COLO668 (cell line): ENCODE results near the gene ZNF593.

Source experiments
- DNase-seq: peaks from one replicate; lab custom pipeline; 2025; ENCODE audit not compliant: unreplicated experiment; lab: John Stamatoyannopoulos, UW

Gene ZNF593

DNA sequence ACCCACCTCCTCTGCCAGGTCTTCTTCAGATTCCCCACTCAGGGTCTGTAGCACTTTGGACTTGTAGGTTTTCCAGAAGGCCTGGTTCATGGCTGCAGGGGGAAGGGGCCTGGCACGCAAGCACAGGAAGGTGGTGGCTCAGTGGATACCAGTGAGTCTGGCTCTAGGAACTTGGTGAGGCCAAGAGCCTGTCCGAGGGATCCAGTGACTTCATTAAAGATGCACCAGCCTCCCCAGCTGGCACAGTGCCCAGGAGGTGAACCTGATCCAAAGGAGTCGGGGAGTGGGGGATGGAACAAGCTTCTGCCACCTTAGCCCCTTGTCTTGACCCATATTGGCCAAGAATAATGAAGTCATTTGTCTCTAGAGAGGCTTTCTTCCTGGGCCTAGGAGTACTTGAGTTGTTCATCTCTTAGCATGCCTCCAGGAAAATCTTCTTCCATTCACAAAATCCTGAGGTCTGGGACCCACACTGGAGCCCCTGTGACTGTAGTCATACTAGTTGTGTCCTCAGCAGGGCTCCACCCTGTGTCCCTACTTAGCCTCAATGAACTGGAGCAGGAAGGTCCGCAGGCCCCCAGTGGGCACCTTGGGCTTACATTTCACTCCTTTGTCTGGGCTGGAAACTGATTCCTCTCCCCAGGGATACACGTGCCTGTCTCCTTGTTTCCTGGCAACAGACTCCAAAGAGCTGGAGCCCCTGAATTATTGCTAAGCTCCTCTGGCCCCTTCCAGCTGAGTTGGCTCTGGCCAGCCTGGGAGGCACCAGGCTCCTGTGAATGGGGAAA is 1.1 kb upstream of the ZNF593 start, which contains the start of gene C1orf232:
Gene C1orf232, minus strand, starts transcription at position 554 of the 788 bp plus-strand sequence. Its CDS starts 464 bp downstream, at position 90.
- peak; percentile 72 for DNase-seq

DNA sequence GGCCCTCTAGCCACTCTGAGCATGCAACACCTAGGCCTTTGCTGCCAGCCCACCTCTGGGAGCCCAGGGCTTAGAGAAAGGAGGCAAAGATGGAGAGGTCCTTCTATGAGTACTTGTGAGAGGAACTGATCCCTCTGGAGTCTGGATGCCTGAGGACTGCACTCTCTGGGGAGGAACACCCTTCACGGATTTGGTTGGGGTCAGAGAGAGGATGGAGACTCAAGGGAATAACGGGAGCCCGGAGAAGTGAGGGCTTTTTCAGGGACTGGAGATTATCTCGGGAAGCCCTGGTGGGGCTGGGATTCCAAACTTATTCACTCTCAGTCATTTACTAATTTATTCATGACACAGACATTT is 532 bp upstream of the ZNF593 start:
- no peak for DNase-seq

DNA sequence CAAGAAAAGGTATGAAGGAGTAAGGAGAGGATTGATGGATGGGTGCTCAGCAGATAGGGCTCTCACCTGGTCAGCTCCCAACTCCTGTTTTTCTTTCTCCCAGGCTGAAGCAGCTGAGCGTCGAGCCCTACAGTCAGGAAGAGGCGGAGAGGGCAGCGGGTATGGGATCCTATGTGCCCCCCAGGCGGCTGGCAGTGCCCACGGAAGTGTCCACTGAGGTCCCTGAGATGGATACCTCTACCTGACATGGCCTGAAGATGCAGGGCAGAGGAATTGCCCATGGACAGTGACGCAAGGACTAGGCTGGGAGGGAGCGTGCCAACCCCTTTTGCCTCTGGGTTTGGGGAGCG is 739 bp downstream of the ZNF593 start:
- DNase-seq, result no peak

DNA sequence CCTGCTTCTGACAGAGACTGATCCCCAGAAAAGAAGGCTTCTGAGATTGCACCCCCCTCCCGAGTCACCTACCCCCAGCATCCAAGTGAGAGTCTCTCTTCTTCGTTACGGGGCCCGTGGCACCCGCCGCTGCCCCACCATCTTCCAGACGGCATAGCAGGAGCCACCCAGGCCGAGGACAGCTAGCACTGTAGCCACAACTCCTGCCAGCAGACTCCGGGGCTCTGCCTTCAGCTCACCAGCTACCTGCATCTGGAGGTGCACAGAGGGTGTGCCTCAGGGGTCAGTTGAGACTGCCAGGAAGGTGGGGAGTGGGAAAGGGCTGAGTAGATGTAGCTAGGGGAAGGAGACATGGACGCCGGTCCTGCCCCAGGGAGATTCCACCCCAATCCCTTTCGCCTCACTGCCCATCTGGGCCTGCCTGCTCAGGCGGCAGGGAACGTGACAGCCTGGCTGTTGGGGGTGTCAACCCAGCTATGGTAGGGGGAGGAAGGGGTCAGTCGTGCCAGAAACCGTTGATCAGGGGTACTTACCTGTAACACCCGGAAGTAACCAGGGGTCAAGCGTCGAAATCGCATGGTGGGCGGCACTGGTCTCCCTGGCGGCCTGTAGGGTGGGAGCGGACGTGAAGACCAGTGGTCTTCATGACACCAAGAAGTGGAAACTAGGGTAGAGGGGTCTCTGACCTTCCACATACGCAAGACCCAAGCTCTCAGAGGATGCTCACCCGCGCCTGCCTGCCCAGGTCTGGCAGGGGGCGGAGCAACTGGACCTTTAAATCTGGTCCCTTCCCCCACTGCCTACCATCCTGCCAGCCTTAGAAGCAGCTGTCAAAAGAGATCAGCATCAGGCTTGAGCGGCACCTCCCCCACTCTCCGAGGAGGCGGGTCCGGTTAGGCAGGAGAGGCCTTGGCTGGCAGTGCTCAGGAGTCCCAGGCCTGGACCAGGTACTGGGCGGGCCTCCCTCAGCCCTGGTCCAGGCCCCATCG is 1.7 kb downstream of the ZNF593 start, which contains the start of gene ZNF593OS:
Gene ZNF593OS, minus strand, starts transcription at position 749 of the 989 bp plus-strand sequence. Its CDS starts 171 bp downstream, at position 578.
- DNase-seq, result no peak

DNA sequence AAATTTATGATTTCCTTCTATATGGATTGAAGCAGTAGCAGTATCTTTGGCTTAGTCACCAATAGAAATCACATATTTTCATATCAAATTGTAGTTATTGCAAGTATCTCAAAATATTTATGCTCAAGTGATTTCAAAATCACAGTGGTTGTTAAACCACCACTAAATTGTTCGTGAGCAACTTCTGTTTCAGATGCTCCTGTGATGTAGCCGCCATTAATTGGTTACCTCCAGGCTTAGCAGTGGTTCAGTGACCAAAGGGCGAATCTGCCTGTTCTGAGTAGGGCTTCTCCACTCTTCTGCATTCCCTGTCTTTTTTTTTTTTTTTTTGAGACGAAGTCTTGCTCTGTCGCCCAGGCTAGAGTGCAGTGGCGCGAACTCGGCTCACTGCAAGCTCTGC is 5.6 kb downstream of the ZNF593 start:
- no peak for DNase-seq

DNA sequence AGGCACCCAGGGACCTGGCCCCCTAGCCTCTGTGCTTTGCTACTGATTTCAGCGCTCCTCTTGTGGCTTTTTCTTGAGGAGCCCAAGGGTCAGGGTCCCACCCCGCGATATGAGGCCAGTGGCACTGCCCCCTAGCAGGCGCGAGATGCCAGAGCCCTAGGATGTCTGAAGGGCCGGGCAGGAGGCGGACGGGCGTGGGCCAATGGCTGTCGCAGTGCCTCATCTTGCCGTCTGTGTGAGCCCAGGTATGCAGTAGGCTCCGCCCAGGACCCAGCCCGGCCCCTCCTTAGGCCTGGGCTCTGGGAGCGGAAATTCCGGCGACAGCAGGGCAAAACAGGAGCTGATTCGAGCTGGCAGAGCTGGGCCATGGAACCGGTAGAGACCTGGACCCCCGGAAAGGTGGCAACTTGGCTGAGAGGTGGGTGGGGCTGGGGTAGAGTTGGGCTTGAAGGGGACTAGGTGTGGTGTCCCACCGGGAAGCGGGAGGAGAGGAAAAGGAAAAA is 7.5 kb downstream of the ZNF593 start, which contains the start of gene CNKSR1:
Gene CNKSR1, plus strand, starts transcription at position 310 of the 503 bp plus-strand sequence. Its CDS starts 57 bp downstream, at position 367.
- DNase-seq, result peak; percentile 89

DNA sequence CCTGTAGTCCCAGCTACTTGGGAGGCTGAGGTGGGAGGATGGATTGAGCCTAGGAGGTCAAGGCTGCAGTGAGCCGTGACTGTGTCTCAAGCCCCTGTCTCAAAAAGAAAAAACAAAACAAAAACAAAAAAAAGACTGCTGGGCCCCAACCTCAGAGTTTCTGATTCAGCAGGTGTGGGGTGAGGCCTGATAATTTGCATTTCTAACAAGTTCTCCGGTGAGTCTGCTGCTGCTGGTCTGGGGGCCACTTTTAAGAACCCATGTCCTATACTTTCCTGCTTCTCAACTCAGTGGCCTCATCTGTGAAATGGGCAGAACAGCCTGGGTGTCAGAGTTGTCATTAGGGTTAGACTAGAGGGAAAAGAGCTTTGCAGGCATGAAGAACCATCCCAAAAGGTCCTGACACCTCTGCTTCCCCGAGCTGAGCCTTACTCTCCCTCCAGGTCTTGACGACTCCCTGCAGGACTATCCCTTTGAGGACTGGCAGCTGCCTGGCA is 10.3 kb downstream of the ZNF593 start:
- no peak for DNase-seq

DNA sequence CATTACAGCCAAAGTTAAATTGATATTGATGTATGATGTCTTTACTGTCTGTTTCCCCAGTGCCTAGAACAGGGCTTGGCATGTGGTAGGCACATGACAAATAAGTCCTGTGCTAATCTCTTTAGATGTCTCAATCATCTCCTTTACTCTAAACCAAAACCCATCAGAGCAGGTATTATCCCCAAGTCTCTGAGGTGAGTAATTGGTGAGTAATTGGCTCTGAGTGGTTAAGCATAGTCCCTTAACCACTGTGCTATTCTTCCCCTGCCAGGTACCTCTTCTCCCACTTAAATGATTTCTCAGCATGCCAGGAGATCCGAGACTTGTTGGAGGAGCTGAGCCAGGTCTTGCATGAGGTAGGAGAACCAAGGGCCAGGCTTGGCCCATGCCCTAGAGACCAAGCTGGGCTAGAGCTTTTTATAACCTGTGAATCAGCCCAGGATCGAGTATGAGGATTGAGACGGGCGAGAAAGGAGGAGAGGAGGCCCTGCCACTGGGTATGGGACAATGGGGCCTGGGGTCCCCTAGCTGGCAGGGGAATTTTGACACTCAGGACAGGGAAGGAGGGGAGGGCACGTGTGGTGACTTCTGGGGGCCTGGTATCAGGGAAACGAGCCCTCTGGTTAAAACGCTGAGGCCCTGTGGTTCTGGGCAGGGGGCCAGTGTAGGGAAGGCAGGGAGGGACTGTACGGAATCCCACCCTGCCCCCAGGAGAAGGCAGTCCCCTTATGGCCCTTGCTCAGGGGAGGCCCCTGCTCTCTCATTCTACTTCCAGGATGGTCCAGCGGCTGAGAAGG is 12.1 kb downstream of the ZNF593 start:
- no peak for DNase-seq

DNA sequence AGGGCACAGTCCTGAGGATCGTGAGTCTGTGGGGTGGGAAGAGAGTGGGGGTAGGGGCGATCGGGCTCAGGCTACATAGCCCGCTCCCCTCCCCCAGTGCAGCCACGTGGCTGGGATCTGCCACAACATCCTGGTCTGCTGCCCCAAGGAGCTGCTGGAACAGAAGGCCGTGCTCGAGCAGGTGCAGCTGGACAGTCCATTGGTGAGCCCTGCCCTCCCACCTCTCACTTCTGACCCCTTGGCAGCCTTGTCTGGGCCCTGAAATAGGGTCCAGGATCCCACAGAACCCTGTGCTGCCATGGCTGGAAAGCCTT is 12.6 kb downstream of the ZNF593 start:
- DNase-seq, result no peak

DNA sequence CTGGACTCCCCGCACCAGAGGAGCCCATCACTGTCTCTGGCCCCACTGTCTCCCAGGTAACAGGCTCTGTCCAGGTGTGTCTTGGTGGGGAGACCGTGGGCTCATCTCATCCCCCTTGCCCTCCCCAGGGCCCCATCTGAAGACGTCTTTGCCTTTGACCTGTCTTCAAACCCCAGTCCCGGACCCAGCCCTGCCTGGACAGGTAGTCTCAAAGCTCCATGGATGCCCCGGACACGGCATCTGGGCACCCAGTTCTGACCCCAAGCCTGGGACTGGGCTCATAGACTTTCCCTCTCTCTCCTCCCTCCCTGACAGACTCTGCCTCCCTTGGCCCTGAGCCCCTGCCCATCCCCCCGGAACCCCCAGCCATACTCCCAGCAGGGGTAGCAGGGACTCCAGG is 14.4 kb downstream of the ZNF593 start:
- DNase-seq, result no peak

DNA sequence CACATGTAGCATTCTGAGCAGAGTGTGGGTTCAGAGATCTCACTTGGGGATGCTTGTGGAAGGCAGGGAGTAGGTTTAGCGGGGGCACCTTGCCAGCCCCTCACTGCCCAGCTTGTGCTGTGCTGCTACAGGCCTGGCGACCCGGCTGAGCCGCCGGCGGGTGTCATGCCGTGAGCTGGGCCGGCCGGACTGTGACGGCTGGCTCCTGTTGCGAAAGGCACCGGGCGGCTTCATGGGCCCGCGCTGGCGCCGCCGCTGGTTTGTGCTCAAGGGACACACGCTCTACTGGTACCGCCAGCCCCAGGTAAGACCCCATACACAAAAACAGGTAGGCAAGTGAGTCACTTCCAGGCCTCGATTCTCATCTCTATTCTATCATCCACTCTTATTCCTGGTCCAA is 15.2 kb downstream of the ZNF593 start:
- no peak for DNase-seq

DNA sequence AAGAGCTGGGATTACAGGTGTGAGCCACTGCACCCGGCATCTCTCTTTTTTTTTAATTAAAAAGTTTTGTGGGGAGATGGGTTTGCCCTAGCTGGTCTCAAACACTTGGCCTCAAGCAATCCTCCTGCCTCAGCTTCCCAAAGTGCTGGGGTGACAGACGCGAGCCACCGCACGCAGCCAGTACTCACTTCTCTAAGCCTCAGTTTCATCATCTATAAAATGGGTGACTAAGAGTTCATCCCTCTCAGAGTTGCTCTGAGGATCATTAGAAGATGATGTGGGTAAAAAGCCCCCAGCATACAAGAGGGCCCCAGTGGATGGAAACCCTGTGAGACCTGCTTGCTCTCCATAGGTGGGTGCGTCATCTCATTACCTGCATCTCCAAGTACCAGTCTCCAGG is 18.2 kb downstream of the ZNF593 start:
- no peak for DNase-seq

DNA sequence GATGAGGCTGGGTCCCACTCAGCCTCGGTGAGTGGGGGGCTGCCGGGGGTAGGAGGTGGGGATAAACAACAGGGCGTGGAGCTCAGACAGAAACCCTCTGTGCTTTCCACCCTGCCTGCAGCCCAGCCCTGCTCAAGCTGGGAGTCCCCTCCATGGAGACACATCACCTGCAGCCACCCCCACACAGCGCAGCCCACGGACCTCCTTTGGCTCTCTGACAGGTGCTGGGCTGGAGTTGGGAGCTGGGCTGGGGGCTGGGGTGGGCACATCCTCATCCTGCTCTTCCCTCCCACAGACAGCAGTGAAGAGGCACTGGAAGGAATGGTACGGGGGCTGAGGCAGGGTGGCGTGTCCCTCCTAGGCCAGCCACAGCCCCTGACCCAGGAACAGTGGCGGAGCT is 18.8 kb downstream of the ZNF593 start:
- no peak for DNase-seq

DNA sequence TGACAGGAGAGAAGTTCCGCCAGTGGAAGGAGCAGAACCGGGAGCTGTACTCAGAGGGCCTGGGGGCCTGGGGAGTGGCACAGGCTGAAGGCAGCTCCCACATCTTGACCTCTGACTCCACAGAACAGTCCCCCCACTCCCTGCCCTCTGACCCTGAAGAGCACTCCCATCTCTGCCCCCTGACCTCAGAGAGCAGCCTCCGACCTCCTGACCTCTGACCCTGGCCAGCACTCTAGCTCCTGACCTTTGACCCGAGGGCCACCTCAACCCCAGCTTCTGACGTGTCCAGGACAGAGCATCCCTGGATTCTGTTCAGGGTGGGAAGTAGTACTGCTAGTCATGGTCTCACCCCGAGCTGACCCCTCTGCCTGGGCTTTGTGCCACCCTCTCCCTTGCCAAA is 19.6 kb downstream of the ZNF593 start:
- DNase-seq, result no peak

DNA sequence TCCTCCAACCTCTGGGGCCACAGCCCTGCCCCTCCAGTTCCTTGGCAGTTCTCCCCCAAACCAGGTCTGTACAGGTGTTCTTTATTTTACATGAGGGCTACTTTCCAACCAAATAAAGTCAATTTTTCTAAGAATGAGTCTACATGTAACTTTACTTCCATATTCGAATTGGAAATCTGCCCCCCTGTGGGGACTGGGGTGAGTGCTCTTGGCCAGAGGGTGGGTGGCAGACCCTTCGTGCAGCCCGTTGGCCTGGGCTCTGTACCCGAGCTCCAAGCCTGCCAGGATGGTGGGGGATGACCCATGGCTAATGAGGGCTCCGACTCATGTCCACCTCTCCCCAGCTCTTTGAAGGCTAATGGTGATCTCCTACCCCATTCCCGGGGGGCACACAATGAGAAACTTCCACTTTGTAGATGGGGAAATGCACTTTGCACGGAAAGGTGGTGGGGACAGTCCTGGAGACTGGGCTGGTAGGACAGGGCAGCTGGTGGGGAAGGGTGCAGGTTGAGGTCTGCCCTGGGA is 20.1 kb downstream of the ZNF593 start:
- no peak for DNase-seq

DNA sequence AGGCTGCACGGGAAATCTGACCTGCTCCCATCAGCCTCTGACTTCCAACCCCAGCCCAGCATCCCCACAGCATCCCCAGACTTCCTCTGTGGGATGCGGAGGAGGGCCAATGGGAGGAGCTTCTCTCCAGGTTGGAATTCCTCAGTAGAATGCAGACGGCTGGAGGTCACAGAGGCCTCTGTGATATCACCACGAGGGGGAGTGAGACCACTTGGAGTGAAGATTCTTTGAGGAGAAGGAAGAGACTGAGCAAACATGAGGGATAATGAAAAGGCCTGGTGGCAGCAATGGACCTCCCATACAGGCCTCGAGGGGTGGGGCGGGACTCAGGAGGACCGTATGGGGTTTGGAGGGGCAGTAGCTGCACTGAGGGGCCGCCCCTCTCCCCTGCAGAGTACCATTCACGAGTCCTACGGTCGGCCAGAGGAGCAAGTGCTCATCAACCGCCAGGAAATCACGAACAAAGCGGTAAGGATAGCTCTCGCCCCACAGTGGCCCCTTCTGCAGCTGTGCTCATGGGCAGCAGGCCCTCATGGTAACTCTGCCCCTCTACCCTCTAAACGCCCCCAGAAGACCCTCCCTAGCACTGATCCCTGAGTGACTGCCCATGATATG is 20.8 kb downstream of the ZNF593 start, which contains the start of gene CATSPER4:
Gene CATSPER4, plus strand, starts transcription at position 230 of the 615 bp plus-strand sequence. Its CDS starts 26 bp downstream, at position 256.
- DNase-seq, result peak; percentile 33

DNA sequence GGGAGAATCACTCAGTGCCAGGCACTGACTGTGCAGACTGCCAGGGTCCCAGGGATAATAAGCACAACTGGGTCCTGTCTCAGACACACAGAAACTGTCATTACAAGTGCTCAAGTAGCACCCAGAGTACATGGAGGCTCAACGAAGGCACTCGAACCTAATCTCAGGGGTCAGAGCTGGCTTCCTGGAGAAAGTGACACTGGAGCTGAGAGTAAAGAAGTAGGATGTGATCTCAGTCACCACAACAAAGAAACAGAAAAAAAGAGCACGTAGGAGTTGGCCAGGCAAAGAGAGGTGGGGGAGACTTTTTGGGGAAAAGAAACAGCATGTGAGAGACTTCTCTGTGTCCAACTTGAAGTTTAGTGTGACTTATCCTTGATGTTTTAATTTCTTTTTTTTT is 22.0 kb downstream of the ZNF593 start:
- no peak for DNase-seq

DNA sequence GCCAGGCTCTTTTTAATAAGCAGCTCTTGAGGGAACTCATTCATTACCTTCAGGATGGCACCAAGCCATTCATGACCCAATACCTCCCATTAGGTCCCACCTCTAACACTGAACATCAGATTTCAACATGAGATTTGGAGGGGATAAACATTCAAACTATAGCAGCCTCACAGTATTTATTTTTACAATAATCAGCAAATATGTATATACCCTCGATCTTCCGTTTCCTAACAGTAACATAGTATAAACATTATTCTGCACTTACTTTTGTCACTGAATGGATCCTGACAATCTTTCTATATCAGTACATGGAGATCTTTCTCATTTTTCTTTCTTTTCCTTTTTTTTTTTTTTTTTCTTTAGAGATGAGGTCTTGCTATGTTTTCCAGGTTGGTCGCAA is 26.1 kb downstream of the ZNF593 start:
- DNase-seq, result no peak

DNA sequence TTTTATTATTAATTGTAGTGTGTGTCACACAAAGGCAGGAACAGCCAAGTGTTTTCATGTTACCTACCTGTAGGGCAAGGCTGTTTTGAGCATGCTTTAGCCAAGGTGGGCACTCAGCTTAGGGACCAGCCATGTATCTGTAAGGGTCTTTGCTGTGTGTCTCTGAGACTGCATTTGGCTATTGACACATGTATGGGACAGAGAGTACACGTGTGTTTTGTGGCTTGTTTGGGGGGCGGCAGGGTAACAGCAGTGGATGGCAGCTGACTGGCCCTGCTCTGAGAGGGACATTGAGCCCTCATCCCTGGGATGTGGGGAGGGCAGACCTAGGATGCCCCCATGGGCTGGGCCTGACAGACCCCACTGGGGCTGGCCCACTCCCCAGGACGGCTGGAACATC is 27.6 kb downstream of the ZNF593 start:
- no peak for DNase-seq

DNA sequence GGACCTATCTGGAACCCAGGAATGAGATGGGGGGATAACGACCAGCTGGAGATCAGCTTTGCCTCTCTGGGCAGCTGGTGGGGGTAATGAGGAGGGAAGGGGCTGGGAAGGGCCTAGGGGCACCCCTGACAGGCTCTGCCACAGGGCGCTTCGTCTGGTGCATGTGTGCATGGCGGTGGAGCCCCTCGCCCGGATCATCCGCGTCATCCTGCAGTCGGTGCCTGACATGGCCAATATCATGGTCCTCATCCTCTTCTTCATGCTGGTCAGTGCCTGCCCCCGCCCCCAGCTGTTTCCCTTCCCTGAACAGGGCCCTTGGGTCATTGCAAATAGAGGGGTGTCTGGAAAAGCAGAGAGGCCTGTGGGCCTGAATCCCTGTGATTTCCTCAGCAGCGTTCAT is 28.1 kb downstream of the ZNF593 start:
- no peak for DNase-seq
